ENCODE results near the gene ORAI1. TPM values are rescaled to one million over a fixed set of nuclear protein-coding genes. Genes with fewer than 3 reads are reported as not detected.
A peak's percentile ranks its signal among the peaks of the same experiment; 100 is the strongest.

The ORAI1 gene
- total and polyA plus RNA-seq, 4 donors, result 15.2 to 33.7 (median 24.8) TPM

DNA sequence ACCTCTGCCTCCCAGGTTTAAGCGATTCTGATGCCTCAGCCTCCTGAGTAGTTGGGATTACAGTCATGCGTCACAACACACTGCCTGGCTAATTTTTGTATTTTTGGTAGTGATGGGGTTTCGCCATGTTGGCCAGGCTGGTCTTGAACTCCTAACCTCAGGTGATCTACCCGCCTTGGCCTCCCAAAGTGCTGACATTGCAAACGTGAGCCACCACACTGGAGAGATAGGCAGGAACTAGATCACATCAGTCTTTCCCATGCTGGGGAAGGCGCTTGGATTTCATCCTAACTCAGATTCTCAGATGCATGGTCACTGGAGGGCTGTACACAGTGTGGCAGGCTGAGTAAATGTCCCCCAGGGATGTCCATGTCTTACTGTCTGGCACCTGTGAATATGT lies 18.0 kb upstream of the ORAI1 start:
- WGBS, 2 donors, result 90 to 98% methylated on average over 6 of the region's 6 CpGs

GRCh38 chr12:121610239-121611149 lies 15.8 kb upstream of the ORAI1 start:
- Histone ChIP-seq H3K9me3 (ENCODE audit: control insufficient read depth in 4 of 4, insufficient read depth in 3 of 4, low read length in 3 of 4) (no peaks in the 10 kb centered on the region), H3K27ac (ENCODE audit: low read depth in 1 of 2, low read length in 1 of 2) (no peak overlapping the region), H3K4me3 (no peak overlapping the region), H3K36me3 (ENCODE audit: control insufficient read depth in 4 of 4, insufficient read depth in 4 of 4, low read length in 4 of 4) (no peaks in the 10 kb centered on the region), H3K4me1 (ENCODE audit: control insufficient read depth in 5 of 5, insufficient read depth in 5 of 5, low read length in 5 of 5) (peaks cover 0 to 9% (median 0%) of the 10 kb centered on the region in 5 donors), H3K27me3 (ENCODE audit: control insufficient read depth in 3 of 3, insufficient read depth in 3 of 3, low read length in 2 of 3) (no peaks in the 10 kb centered on the region), H3K9ac (ENCODE audit: insufficient read depth in 1 of 2, low read length in 2 of 2) (peak overlapping the region in 1 of 2 donors; percentile 24)
- no peak for TF ChIP-seq CTCF (IDR thresholded peaks at IDR 0.05; ENCODE audit: control extremely low read depth, extremely low read depth)
- DNase-seq (peak; percentile 37 to 78 (median 77)), ATAC-seq (ENCODE audit: insufficient read depth, low FRiP score) (no peak)
- 54 to 72% methylated on average over 11 of the region's 11 CpGs for WGBS, 2 donors

More for the DNA sequence above, 18.0 kb upstream of the ORAI1 start:
- ATAC-seq (ENCODE audit: insufficient read depth, low FRiP score) (no peak), DNase-seq (no peak)
- H3K9ac ChIP-seq (ENCODE audit: insufficient read depth in 1 of 2, low read length in 2 of 2), result no peak overlapping the region
- H3K4me3 ChIP-seq, result no peak overlapping the region
- no peaks in the 10 kb centered on the region for H3K36me3 ChIP-seq (ENCODE audit: control insufficient read depth in 4 of 4, insufficient read depth in 4 of 4, low read length in 4 of 4)
- H3K27me3 ChIP-seq (ENCODE audit: control insufficient read depth in 3 of 3, insufficient read depth in 3 of 3, low read length in 2 of 3), result no peaks in the 10 kb centered on the region
- H3K9me3 ChIP-seq (ENCODE audit: control insufficient read depth in 4 of 4, insufficient read depth in 3 of 4, low read length in 3 of 4), result no peaks in the 10 kb centered on the region
- no peak overlapping the region for H3K27ac ChIP-seq (ENCODE audit: low read depth in 1 of 2, low read length in 1 of 2)
- TF ChIP-seq CTCF (IDR thresholded peaks at IDR 0.05; ENCODE audit: control extremely low read depth, extremely low read depth), result no peak
- peaks cover 0 to 9% (median 0%) of the 10 kb centered on the region in 5 donors for H3K4me1 ChIP-seq (ENCODE audit: control insufficient read depth in 5 of 5, insufficient read depth in 5 of 5, low read length in 5 of 5)

DNA sequence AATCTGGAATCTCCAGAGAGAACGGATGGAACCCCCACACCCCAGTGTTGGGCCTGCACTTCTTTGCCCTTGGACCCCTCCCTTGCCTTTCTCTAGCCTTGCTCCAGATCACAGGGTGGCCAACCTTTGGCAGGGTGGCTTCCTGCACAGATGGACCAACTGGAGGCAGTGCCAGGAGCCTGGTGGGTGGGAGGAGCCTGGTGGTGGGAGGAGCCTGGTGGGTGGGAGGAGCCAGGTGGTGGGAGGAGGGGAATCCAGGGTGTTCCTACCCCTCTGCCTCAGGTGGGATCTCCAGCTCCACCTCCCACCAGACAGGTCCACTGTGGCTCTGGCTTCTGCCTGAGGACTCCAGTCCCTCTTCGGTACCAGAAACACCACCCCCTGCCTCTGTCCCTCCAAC lies 15.0 kb upstream of the ORAI1 start:
- no peak for TF ChIP-seq CTCF (IDR thresholded peaks at IDR 0.05; ENCODE audit: control extremely low read depth, extremely low read depth)
- Histone ChIP-seq H3K4me1 (ENCODE audit: control insufficient read depth in 5 of 5, insufficient read depth in 5 of 5, low read length in 5 of 5) (peaks cover 0 to 9% (median 0%) of the 10 kb centered on the region in 5 donors), H3K27me3 (ENCODE audit: control insufficient read depth in 3 of 3, insufficient read depth in 3 of 3, low read length in 2 of 3) (no peaks in the 10 kb centered on the region), H3K4me3 (no peak overlapping the region), H3K9ac (ENCODE audit: insufficient read depth in 1 of 2, low read length in 2 of 2) (no peak overlapping the region), H3K9me3 (ENCODE audit: control insufficient read depth in 4 of 4, insufficient read depth in 3 of 4, low read length in 3 of 4) (no peaks in the 10 kb centered on the region), H3K27ac (ENCODE audit: low read depth in 1 of 2, low read length in 1 of 2) (no peak overlapping the region), H3K36me3 (ENCODE audit: control insufficient read depth in 4 of 4, insufficient read depth in 4 of 4, low read length in 4 of 4) (no peaks in the 10 kb centered on the region)
- no peak for ATAC-seq (ENCODE audit: insufficient read depth, low FRiP score)
- 95 to 96% methylated on average over 2 of the region's 2 CpGs for WGBS, 2 donors
- DNase-seq, result no peak

All from lung (tissue), 12 donors.